MM.1S (cell line): ENCODE data around the gene DLX5.

Experiments used
- DNase-seq: peaks from one replicate; pipeline ENCODE4 v3.0.0-alpha.2; 2015
- H2AFZ ChIP-seq: fragments of 300-600 bp; sonication (generic); 2 replicates; pipeline ENCODE4 v1.6.0; 2016; ENCODE audit warnings: antibody characterized with exemption, low read length
- H3F3A ChIP-seq: fragments of 300-600 bp; sonication (generic); 2 replicates; pipeline ENCODE4 v1.6.1; 2016; ENCODE audit warnings: mild to moderate bottlenecking, antibody characterized with exemption, low read length, moderate library complexity, mixed read lengths; ENCODE audit not compliant: insufficient read depth
- H3K27ac ChIP-seq: fragments of 300-600 bp; sonication (generic); 2 replicates; pipeline ENCODE4 v1.5.1; 2016; ENCODE audit warnings: mild to moderate bottlenecking, low read length
- H3K27me3 ChIP-seq: fragments of 300-600 bp; sonication (generic); replicated peaks from 2 replicates; pipeline ENCODE4 v1.6.0; 2016; ENCODE audit warnings: low read length; ENCODE audit not compliant: insufficient read depth
- H3K36me3 ChIP-seq: fragments of 300-600 bp; sonication (generic); replicated peaks from 2 replicates; pipeline ENCODE4 v1.6.1; 2016; ENCODE audit warnings: mild to moderate bottlenecking, low read length, mixed read lengths; ENCODE audit not compliant: insufficient read depth
- H3K4me1 ChIP-seq: fragments of 300-600 bp; sonication (generic); 2 replicates; pipeline ENCODE4 v1.6.1; 2016; ENCODE audit warnings: low read length, mixed read lengths
- H3K4me2 ChIP-seq: fragments of 300-600 bp; sonication (generic); 2 replicates; pipeline ENCODE4 v1.6.0; 2016; ENCODE audit warnings: low read depth, low read length
- H3K4me3 ChIP-seq: fragments of 300-600 bp; sonication (generic); 2 replicates; pipeline ENCODE4 v1.5.1; 2016; ENCODE audit warnings: low read length, mixed read lengths
- H3K79me2 ChIP-seq: fragments of 300-600 bp; sonication (generic); 2 replicates; pipeline ENCODE4 v1.6.1; 2016; ENCODE audit warnings: mixed run types, low read length, mixed read lengths
- H3K9ac ChIP-seq: fragments of 300-600 bp; sonication (generic); 2 replicates; pipeline ENCODE4 v1.6.1; 2016; ENCODE audit warnings: low read length, mixed read lengths
- H3K9me2 ChIP-seq: fragments of 300-600 bp; sonication (generic); replicated peaks from 2 replicates; pipeline ENCODE4 v1.6.1; 2016; ENCODE audit warnings: mild to moderate bottlenecking, low read length, mixed read lengths; ENCODE audit not compliant: insufficient read depth
- H3K9me3 ChIP-seq: fragments of 300-600 bp; sonication (generic); replicated peaks from 2 replicates; pipeline ENCODE4 v1.6.1; 2016; ENCODE audit warnings: mild to moderate bottlenecking, low read length, mixed read lengths; ENCODE audit not compliant: insufficient read depth
- H4K20me1 ChIP-seq: fragments of 300-600 bp; sonication (generic); 2 replicates; pipeline ENCODE4 v1.6.1; 2016; ENCODE audit warnings: mild to moderate bottlenecking, low read length, moderate library complexity, mixed read lengths; ENCODE audit not compliant: insufficient read depth
- EZH2 ChIP-seq: fragments of 300-600 bp; sonication (generic); optimal IDR thresholded peaks from 2 replicates; pipeline ENCODE3; 2017; ENCODE audit warnings: low read depth, mild to moderate bottlenecking, antibody characterized with exemption, low read length, mixed read lengths
- EZH2phosphoT487 ChIP-seq: fragments of 300-600 bp; sonication (generic); IDR thresholded peaks from 2 replicates; pipeline ENCODE4 v1.6.1; 2018; ENCODE audit warnings: antibody characterized with exemption, low read length
- TF ChIP-seq, protein P1 (sequence below): fragments of 300-600 bp; sonication (generic); IDR thresholded peaks from 2 replicates; pipeline ENCODE4 v1.5.1; 2016; ENCODE audit warnings: antibody characterized with exemption, low read length, mixed read lengths

DLX5 gene

DNA sequence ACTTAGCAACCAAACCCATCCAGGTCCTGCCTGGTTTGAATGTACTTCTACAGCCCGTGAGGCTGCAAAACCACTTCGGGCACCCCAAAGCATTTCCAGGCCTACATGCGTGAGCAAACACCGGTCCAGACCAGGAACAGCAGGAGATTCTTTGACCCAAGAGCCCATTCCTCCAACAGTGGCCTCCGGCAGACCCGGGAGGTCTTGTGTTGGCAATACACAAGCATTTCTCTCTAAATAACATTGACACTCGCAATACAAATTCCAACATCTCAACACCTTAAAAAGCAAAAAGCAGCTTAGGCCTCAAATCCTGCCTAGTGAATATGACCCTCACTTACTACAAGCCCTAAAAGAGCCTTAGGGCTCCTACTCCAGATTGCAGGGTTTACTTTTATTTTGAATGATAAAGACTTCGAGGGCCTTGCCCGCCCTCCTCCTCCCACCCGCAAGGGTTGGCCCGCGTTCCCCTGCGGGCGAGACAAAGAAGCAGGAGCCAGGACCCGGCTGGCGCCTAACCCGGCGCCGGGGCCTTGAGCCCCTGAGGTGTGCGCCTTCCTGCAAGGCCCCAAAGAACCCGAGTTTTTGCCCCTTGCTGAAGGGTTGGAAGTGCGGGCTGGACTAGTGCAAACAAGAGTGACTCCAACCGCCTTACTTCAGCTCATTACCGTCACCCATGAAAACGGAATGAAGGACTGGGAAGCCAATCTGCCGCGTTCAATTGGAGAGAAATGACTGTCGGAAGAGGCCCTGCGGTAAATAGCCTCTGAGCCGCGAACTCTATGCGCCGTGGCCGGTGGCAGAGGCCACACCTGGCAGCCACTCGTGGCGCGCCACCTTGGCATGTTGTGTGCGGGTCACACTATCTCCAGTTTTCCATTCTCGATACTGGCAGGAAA is 22.7 kb downstream of the DLX5 start:
- no peaks in the 10 kb centered on the region for H4K20me1 ChIP-seq
- no peak overlapping the region for H3K27ac ChIP-seq
- H3K79me2 ChIP-seq = no peaks in the 10 kb centered on the region
- no peaks in the 10 kb centered on the region for H3K36me3 ChIP-seq
- H3K4me3 ChIP-seq = no peak overlapping the region
- H3K27me3 ChIP-seq = no peaks in the 10 kb centered on the region
- TF ChIP-seq EZH2 = no peak
- TF ChIP-seq EZH2phosphoT487 = no peak
- TF ChIP-seq, protein P1, sequence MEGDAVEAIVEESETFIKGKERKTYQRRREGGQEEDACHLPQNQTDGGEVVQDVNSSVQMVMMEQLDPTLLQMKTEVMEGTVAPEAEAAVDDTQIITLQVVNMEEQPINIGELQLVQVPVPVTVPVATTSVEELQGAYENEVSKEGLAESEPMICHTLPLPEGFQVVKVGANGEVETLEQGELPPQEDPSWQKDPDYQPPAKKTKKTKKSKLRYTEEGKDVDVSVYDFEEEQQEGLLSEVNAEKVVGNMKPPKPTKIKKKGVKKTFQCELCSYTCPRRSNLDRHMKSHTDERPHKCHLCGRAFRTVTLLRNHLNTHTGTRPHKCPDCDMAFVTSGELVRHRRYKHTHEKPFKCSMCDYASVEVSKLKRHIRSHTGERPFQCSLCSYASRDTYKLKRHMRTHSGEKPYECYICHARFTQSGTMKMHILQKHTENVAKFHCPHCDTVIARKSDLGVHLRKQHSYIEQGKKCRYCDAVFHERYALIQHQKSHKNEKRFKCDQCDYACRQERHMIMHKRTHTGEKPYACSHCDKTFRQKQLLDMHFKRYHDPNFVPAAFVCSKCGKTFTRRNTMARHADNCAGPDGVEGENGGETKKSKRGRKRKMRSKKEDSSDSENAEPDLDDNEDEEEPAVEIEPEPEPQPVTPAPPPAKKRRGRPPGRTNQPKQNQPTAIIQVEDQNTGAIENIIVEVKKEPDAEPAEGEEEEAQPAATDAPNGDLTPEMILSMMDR = no peak
- H3K9me2 ChIP-seq = no peaks in the 10 kb centered on the region
- H2AFZ ChIP-seq = no peak overlapping the region
- no peak for DNase-seq
- H3K9ac ChIP-seq = no peak overlapping the region
- no peak overlapping the region for H3K4me2 ChIP-seq
- no peaks in the 10 kb centered on the region for H3K4me1 ChIP-seq
- H3F3A ChIP-seq = no peaks in the 10 kb centered on the region
- no peaks in the 10 kb centered on the region for H3K9me3 ChIP-seq

DNA sequence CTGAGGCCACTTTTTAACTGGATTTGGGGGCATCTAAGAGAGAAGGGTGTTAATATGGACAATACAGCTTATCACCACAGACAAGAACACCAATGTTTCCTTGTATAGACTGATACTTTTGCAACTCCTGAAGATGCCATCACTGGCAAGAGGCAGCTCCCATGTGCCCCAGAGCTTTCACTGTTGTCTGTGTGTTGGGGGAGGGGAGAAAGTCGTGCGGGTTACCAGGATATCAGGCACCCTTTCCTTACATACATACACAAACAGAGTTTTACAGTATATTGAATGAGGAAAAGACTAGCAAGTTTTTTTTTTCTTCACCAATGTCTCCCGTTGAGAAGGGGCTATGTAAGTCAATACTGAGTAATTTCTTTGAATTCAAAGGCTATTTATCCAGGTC is 23.4 kb downstream of the DLX5 start:
- no peaks in the 10 kb centered on the region for H3K4me1 ChIP-seq
- no peak overlapping the region for H2AFZ ChIP-seq
- H3K9me3 ChIP-seq = no peaks in the 10 kb centered on the region
- DNase-seq = no peak
- H3K4me2 ChIP-seq = no peak overlapping the region
- no peaks in the 10 kb centered on the region for H3K27me3 ChIP-seq
- H3K9me2 ChIP-seq = no peaks in the 10 kb centered on the region
- H3K79me2 ChIP-seq = no peaks in the 10 kb centered on the region
- no peak overlapping the region for H3K9ac ChIP-seq
- no peaks in the 10 kb centered on the region for H3K36me3 ChIP-seq
- no peak overlapping the region for H3K4me3 ChIP-seq
- H4K20me1 ChIP-seq = no peaks in the 10 kb centered on the region
- TF ChIP-seq EZH2 (no peak), EZH2phosphoT487 (no peak)
- TF ChIP-seq, protein P1 = no peak
- no peaks in the 10 kb centered on the region for H3F3A ChIP-seq
- H3K27ac ChIP-seq = no peak overlapping the region

DNA sequence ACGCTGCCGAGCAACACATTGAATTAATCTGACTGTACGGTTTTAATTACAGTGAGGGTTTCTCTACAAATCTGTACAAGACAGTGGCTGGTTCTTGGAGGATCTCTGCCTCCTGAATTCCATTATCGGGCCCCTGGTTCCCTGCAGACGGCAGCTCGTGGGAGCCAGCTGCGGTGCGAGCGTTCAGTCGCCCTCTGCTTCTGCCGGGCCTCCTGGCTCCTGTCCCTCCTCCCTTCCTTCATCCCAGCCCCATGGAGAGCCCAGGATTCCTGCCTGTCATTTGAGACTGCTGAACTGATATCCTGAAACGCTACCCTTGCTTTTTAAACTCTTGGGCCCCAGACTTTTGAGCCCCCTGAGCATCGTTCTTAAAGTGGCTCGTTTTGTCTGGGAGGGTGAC is 25.9 kb downstream of the DLX5 start:
- Histone ChIP-seq H2AFZ (no peak overlapping the region), H3F3A (no peaks in the 10 kb centered on the region), H3K79me2 (no peaks in the 10 kb centered on the region), H3K9me3 (no peaks in the 10 kb centered on the region), H3K9ac (no peak overlapping the region), H3K36me3 (no peaks in the 10 kb centered on the region), H3K27me3 (no peaks in the 10 kb centered on the region), H4K20me1 (no peaks in the 10 kb centered on the region), H3K4me1 (no peaks in the 10 kb centered on the region), H3K4me2 (no peak overlapping the region), H3K4me3 (no peak overlapping the region), H3K9me2 (no peaks in the 10 kb centered on the region), H3K27ac (no peak overlapping the region)
- TF ChIP-seq, protein P1 = no peak
- TF ChIP-seq EZH2phosphoT487 (no peak), EZH2 (no peak)
- DNase-seq = no peak
